Cardiac muscle cell (in vitro differentiated cells and primary cell): ENCODE data around the gene RPSA. TPM values are rescaled to one million over a fixed set of nuclear protein-coding genes. Genes with fewer than 3 reads are reported as not detected.

Experiments
- DNase-seq, 2 donors: peaks; one replicate each; pipeline versions ENCODE4 v3.0.0 to v3.0.0-alpha.2; 2010 to 2017; ENCODE audit warnings: low read depth in 1 of 2, low spot score in 1 of 2
- H3K27ac ChIP-seq: fragments of 200-600 bp; sonication (generic); 2 replicates; pipeline ENCODE4 v1.5.1; 2016
- H3K27me3 ChIP-seq: fragments of 200-600 bp; sonication (generic); 2 replicates; pipeline ENCODE4 v1.6.0; 2016; ENCODE audit warnings: control low read depth
- H3K36me3 ChIP-seq: fragments of 200-600 bp; sonication (generic); 2 replicates; pipeline ENCODE4 v1.5.1; 2016; ENCODE audit warnings: control low read depth
- H3K4me1 ChIP-seq: fragments of 200-600 bp; sonication (generic); 2 replicates; pipeline ENCODE4 v1.8.1; 2017; ENCODE audit warnings: low read depth, mild to moderate bottlenecking, mixed run types
- H3K4me3 ChIP-seq: fragments of 200-600 bp; sonication (generic); 2 replicates; pipeline ENCODE4 v1.5.1; 2016; ENCODE audit warnings: mild to moderate bottlenecking
- H3K9me3 ChIP-seq: fragments of 200-600 bp; sonication (generic); 2 replicates; pipeline ENCODE4 v1.5.1; 2017; ENCODE audit warnings: low read depth, mild to moderate bottlenecking, control low read depth
- polyA plus RNA-seq: library from polyadenylated mRNA; unstranded; fragments of >200 nt; fragmentation: Nextera tagmentation; extraction: Ambion mirVana; gene quantifications from 2 replicates; pipeline ENCODE4 v1.2.1, GENCODE V29; 2016
- total RNA-seq: library from RNA; depleted of rRNA; stranded (reverse); fragments of >200 nt; gene quantifications from 2 replicates; pipeline ENCODE4 v1.2.3, GENCODE V29; 2016
- TF ChIP-seq, protein P1 (sequence below): IDR thresholded peaks from 2 replicates; pipeline ENCODE4 v1.5.1; 2012; ENCODE audit warnings: low read depth, mild to moderate bottlenecking, low read length

The RPSA gene
- total and polyA plus RNA-seq, 2 experiments from 2014 or later: 329 to 1,073 TPM

DNA sequence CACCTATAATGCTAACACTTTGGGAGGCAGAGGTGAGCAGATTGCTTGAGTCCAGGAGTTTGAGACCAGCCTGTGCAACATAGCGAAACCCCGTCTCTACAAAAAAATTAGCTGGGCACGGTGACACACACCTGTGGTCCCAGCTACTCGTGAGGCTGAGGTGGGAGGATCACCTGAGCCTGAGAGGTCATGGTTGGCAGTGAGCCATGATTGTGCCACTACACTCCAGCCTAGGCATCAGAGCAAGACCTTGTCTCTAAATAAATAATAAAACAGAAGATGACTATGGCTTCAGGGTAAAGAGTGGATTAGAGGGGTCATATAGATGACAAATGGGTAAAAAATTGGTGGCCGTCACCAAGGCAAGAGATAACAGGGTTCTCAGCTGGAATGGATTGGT lies 20.2 kb upstream of the RPSA start:
- Histone ChIP-seq H3K36me3 (peaks cover 13% of the 10 kb centered on the region), H3K27ac (no peak overlapping the region), H3K9me3 (no peaks in the 10 kb centered on the region), H3K4me3 (no peak overlapping the region), H3K4me1 (peaks cover 22% of the 10 kb centered on the region), H3K27me3 (no peaks in the 10 kb centered on the region)
- no peak for DNase-seq
- TF ChIP-seq, protein P1, sequence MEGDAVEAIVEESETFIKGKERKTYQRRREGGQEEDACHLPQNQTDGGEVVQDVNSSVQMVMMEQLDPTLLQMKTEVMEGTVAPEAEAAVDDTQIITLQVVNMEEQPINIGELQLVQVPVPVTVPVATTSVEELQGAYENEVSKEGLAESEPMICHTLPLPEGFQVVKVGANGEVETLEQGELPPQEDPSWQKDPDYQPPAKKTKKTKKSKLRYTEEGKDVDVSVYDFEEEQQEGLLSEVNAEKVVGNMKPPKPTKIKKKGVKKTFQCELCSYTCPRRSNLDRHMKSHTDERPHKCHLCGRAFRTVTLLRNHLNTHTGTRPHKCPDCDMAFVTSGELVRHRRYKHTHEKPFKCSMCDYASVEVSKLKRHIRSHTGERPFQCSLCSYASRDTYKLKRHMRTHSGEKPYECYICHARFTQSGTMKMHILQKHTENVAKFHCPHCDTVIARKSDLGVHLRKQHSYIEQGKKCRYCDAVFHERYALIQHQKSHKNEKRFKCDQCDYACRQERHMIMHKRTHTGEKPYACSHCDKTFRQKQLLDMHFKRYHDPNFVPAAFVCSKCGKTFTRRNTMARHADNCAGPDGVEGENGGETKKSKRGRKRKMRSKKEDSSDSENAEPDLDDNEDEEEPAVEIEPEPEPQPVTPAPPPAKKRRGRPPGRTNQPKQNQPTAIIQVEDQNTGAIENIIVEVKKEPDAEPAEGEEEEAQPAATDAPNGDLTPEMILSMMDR: no peak

DNA sequence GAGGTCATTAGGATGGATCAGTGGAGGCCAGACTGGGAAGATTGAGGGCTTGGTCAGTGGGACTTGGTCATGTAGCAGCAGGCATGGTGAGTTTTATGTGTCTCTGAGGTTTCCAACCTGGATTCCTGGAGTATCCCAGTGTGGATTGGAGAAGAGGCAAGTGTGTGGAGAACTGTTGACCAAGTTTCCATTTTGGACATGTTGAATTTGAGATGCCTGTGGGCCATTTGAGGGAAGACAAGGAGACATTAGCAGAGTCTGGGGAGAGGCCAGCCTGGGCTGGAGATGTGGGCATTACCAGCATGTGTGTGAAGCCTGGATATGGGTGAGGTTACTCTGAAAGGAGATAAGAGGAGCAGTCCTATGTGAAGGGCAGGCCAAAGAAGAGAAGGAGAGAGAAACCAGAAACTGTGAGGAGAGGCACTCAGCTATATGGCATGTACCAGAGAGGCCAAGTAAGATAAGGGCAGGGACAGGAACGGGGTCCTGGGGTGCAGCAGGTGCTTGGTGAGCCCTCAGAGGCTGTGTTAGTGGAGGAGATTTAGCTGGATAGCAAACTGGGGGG lies 19.0 kb upstream of the RPSA start:
- Histone ChIP-seq H3K36me3 (peaks cover 24% of the 10 kb centered on the region), H3K27ac (no peak overlapping the region), H3K4me1 (peaks cover 20% of the 10 kb centered on the region), H3K27me3 (no peaks in the 10 kb centered on the region), H3K4me3 (no peak overlapping the region), H3K9me3 (no peaks in the 10 kb centered on the region)
- no peak for DNase-seq
- TF ChIP-seq, protein P1: no peak

DNA sequence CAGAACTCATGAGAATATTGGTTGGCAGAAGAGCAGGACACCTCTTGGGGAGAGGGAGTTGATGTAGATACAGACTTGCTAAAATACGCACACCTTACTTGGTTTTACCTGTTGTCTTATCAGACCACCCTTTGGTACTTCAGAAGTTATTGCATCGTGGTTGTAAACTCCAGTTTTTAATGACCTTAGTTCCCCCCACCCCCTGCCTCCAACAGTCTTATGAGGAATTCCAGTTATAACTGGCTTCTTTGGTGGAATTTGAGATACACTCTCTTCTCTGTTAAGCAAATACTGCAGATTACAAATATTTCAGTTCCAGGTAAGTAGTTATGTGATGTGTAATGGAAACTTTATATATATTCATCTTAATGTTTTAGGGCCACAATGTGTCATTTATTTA lies 18.4 kb upstream of the RPSA start:
- Histone ChIP-seq H3K9me3 (no peaks in the 10 kb centered on the region), H3K27me3 (no peaks in the 10 kb centered on the region), H3K36me3 (peaks cover 28% of the 10 kb centered on the region), H3K4me3 (no peak overlapping the region), H3K27ac (peak overlapping the region; percentile 57), H3K4me1 (peaks cover 16% of the 10 kb centered on the region)
- TF ChIP-seq, protein P1: no peak
- DNase-seq: no peak

DNA sequence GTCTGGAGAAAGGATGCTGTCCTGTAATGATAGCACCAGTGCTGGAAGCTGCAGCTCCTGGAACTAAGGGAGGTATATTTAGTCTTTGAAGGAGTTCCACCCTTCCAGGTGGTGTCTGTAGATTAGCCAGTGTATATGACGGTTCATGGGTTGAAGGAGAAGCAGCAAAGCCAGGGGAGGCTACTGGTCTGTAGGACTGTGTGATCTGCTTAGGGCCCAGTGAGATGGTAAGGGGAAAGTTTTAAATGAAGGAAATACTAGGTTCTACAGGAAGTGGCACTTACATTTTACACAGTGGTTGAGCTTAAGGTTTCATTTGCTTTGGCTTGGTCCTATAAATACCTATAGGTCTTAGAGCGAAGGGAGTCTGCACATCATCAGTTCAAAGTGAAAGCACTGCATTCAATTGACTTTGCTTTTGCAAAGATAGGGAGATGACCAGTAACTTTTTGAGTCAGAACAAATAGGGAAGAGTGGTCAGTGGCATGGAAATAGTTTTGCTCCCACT lies 17.7 kb upstream of the RPSA start:
- peak overlapping the region; percentile 57 for H3K27ac ChIP-seq
- TF ChIP-seq, protein P1: no peak
- DNase-seq: peak in 1 of 2 donors; percentile 32
- no peaks in the 10 kb centered on the region for H3K27me3 ChIP-seq
- H3K4me3 ChIP-seq: no peak overlapping the region
- H3K9me3 ChIP-seq: no peaks in the 10 kb centered on the region
- H3K36me3 ChIP-seq: peaks cover 30% of the 10 kb centered on the region
- peaks cover 16% of the 10 kb centered on the region for H3K4me1 ChIP-seq

DNA sequence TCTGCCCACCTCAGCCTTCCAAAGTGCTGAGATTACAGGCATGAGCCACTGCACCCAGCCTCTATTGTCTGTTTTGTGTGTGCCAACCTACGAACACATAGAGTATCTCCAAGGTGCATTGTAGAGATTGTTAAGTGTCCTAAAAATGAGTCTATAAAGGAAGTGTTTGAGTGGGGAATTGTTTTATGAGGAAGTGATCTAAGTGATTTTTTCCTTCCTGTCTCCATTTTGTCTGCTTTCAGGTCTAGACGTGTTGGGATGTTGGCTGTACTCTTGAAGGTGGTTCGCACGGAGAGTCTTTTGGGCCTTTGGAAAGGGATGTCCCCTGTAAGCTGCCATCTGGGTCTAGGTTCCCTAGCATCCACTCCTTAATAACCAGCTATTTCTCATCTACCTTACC lies 16.3 kb upstream of the RPSA start:
- no peak overlapping the region for H3K4me3 ChIP-seq
- no peak overlapping the region for H3K27ac ChIP-seq
- H3K36me3 ChIP-seq: peaks cover 43% of the 10 kb centered on the region
- H3K4me1 ChIP-seq: peaks cover 12% of the 10 kb centered on the region
- TF ChIP-seq, protein P1: no peak
- H3K9me3 ChIP-seq: no peaks in the 10 kb centered on the region
- no peak for DNase-seq
- no peaks in the 10 kb centered on the region for H3K27me3 ChIP-seq

DNA sequence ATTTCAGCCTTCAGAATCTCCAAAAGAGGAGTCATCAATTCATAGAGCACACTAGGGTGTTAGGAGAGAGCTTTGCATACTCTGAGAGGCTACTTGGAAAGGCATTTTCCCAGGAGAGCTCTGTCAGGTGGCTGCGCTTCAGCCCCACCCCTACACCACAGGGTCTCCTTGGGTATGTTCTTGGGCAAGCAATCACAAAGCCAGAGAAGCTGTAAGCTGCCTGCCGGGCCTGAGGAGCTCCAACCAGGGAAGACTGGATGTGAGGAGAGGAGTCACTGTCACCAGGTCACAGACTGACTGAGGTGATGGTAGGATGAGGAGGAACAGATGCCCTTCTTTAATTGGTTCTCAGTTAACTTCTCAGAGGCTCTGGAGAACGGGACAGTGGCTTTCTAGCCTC lies 9.8 kb upstream of the RPSA start:
- H3K36me3 ChIP-seq: peaks cover 38% of the 10 kb centered on the region
- no peaks in the 10 kb centered on the region for H3K27me3 ChIP-seq
- H3K9me3 ChIP-seq: no peaks in the 10 kb centered on the region
- TF ChIP-seq, protein P1: no peak
- no peak for DNase-seq
- H3K4me1 ChIP-seq: no peaks in the 10 kb centered on the region
- H3K27ac ChIP-seq: no peak overlapping the region
- no peak overlapping the region for H3K4me3 ChIP-seq
